ENCODE measurements around the gene AKR1C4.
"Not testable (repeated sequence)": the region's sequence is repeated elsewhere in the genome, so short reads cannot be mapped to it uniquely, and the experiment has no call there.

Gene AKR1C4

GRCh38 chr10:5196702-5197113 is at the start of gene AKR1C4:
TSS of gene AKR1C4 (plus strand) at chr10:5196837. CDS start at chr10:5196868, 31 bp downstream.
- DNase-seq: no peak

GRCh38 chr10:5146920-5147254 is 49.8 kb upstream of the AKR1C4 start:
- no peak for DNase-seq

- peak; percentile 36 for DNase-seq
Observed at GRCh38 chr10:5147255-5147980, 49.2 kb upstream of the AKR1C4 start.

GRCh38 chr10:5147981-5148677 is 48.5 kb upstream of the AKR1C4 start:
- no peak for DNase-seq

- DNase-seq: no peak
Observed at GRCh38 chr10:5148678-5149032, 48.0 kb upstream of the AKR1C4 start.

- no peak for DNase-seq
Observed at GRCh38 chr10:5151076-5151475, 45.6 kb upstream of the AKR1C4 start.

- no peak for DNase-seq
Observed at GRCh38 chr10:5155951-5156350, 40.7 kb upstream of the AKR1C4 start.

GRCh38 chr10:5157501-5157900 is 39.1 kb upstream of the AKR1C4 start:
- DNase-seq: no peak

- no peak for DNase-seq
Observed at GRCh38 chr10:5159126-5159525, 37.5 kb upstream of the AKR1C4 start.

GRCh38 chr10:5163487-5163886 is 33.1 kb upstream of the AKR1C4 start:
- DNase-seq: peak; percentile 7

- DNase-seq: no peak
Observed at GRCh38 chr10:5165738-5166137, 30.9 kb upstream of the AKR1C4 start.

GRCh38 chr10:5168897-5169420 is 27.7 kb upstream of the AKR1C4 start:
- no peak for DNase-seq

- not testable (repeated sequence) for DNase-seq
Observed at GRCh38 chr10:5175581-5175980, 21.1 kb upstream of the AKR1C4 start.

GRCh38 chr10:5180503-5180902 is 16.1 kb upstream of the AKR1C4 start:
- not testable (repeated sequence) for DNase-seq

- DNase-seq: no peak
Observed at GRCh38 chr10:5183923-5184322, 12.7 kb upstream of the AKR1C4 start.

- no peak for DNase-seq
Observed at GRCh38 chr10:5184987-5185775, 11.5 kb upstream of the AKR1C4 start, which contains the start of gene AKR1C8. TSS of gene AKR1C8 (minus strand) at chr10:5185150. CDS start at chr10:5185104, 46 bp downstream.

- no peak for DNase-seq
Observed at GRCh38 chr10:5187867-5188266, 8.8 kb upstream of the AKR1C4 start.

GRCh38 chr10:5188358-5188757 is 8.3 kb upstream of the AKR1C4 start:
- no peak for DNase-seq

GRCh38 chr10:5194431-5194830 is 2.2 kb upstream of the AKR1C4 start:
- DNase-seq: no peak

GRCh38 chr10:5195727-5196374 is 786 bp upstream of the AKR1C4 start:
- no peak for DNase-seq

GRCh38 chr10:5198386-5198785 is 1.7 kb downstream of the AKR1C4 start:
- no peak for DNase-seq

GRCh38 chr10:5199398-5199797 is 2.8 kb downstream of the AKR1C4 start:
- DNase-seq: peak; percentile 6

- peak; percentile 30 for DNase-seq
Observed at GRCh38 chr10:5206799-5207198, 10.2 kb downstream of the AKR1C4 start.

All from hematopoietic multipotent progenitor cell treated with erythropoietin and hydrocortisone succinate and interleukin-3 and kit ligand, for 6 days (in vitro differentiated cells).